Raji (cell line): Measurements from ENCODE around the gene PUM2.

Source experiments
- POLR2A ChIP-seq: IDR thresholded peaks from 2 replicates; pipeline ENCODE4 v1.6.1; 2011; ENCODE audit warnings: low read depth, low read length, control low read depth; ENCODE audit not compliant: insufficient read depth

Gene PUM2

DNA sequence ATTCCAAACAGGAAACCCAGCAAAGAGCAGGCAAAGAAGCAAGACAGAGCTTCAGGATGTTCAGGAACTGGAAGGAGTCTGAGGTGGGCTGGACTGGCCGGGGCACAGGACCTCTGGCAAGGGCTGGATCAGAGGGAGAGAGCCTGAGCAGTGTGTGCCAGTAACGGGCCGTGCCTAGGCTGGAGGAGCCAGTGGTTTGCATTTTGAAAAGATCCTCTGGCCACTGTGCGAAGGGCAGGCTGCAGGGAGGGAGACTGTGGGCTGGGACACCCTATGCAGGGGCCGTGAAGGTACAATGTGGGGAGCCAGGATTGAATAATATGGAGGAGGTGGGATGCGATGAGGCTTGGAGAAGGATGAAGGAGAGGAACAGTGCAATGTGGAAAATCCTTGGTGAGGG is 119.5 kb downstream of the PUM2 start:
- no peak for TF ChIP-seq POLR2A

DNA sequence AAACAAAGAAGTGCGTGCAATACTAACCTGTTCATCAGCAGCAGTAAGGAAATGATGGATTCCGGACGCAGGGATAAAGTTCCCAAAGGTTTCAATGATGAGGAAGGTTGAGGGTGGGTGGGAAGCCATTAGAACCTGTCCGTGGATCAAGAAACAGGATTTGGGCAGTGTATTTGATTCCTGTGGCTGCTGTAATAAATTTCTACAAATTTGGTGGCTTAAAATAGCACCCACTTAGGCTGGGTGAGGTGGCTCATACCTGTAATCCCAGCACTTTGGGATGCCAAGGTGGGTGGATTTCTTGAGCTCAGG is 120.6 kb downstream of the PUM2 start:
- TF ChIP-seq POLR2A: no peak

DNA sequence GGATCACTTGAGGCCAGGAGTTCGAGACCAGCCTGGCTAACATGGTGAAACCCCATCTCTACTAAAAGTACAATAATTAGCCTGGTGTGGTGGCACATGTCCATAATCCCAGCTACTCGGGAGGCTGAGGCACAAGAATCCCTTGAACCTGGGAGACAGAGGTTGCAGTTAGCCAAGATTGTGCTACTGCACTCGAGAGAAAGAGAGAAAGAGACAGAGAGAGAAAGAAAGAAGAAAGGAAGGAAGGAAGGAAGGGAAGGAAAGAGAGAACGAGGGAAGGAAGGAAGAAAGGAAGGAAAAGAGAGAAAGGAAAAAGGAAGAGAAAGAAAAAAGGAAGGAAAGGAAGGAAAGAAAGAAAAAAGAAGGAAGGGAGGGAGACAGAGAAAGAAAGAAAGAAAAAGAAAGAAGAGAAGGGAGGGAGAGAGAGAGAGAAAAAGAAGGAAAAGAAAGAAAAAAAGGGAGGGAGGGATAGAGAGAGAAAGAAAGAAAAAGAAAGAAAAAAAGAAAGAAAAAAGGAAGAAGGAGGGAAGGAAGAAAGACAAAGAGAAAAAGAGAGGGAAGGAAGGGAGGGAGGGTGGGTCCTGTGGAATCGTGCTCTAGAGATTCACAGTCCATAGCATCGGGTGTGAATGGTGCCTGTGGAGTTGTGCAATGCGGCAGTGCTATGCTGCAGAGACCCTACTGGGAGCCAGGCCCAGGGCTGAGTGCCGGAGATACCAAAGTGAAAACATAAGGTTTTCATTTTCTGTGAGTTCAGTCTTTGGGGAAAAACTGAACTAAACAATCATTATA is 121.1 kb downstream of the PUM2 start:
- no peak for TF ChIP-seq POLR2A

DNA sequence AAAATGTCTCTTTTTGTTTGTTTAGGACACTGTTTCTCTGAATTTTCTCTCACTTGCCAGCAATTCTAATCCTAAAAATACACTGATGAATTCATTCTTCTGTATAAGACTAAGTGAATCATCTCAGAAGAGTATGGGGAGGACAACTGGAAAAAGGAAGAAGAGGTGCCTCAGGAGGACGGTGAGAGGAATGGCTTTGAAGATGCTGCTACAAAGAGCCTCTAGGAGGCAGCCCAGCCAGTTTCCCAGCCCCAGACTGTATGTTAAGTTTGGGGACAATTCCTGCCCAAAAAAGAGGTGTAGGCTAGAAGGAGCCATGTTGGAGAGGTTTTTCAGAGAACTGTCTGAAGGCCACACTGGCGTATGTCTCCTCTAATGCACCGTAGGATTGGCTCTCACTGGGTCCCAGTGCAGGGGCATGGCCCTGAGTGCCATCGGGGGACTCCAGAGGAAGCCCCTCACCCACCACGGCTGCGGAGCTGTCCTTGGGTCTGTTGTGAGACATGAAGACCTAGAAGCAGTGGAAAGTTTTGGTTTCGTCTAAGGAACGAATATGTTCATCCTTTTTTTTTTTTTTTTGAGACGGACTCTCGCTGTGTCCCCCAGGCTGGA is 122.6 kb downstream of the PUM2 start:
- TF ChIP-seq POLR2A: no peak

DNA sequence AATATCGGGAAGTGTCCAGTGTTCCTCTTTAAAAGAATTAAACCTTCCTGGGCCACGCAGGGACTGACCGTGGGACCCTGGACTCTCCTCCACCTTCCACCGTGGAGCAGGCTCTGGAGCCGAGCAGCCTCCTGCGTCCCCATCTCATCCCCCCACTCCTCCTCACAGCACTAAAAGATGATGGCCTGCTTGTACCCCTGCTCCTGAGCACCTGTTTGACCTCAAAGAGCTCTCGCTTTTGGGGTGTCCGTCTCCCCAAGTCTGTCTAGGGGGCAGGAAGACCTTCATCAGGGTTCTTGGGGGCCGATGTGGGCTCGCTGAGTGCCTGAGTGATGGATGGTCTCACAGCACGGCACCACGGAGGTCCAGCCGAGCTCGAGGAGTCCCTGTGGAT is 124.5 kb downstream of the PUM2 start:
- TF ChIP-seq POLR2A: no peak

DNA sequence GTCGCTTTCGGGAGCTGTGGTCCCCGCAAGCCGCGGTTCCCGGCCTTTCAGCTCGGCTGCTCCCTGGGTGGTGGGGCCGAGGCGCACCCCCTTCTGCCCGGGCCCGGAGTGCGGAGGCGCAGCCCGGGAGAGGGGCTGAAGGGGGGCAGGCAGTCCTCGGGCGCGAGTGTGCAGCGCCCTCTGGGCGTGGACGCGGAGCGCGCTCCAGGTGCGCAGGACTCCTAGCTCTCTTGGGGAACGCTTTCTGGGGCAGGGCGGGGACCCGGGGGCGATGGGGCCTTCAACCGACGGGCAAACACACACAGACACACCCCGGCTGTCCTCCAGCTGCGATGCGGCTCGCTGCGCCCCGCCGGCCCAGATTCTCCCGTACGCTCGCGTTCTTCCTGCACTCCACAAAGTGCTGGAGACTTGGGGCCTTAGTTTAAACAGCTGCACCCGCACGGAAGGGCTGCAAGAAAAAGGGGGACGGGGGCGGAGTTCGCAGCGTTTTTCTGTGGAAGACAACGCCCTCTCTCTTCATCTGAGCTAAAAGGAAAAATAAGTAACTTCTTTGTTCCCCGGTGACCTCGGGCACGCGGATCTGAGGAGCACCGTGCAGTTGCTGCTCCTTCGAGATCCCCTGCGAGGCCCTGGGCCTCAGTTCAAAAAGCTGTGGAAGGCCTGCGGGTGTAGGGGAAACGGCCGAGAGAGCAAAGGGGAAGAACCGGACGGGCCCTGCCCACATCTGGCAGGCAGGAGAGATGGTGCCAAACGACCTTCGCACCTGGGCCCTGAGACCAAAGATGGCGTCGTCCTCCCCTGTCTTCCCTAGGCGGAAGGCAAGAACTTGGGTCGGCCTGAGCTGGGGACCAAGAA is 125.1 kb downstream of the PUM2 start:
- no peak for TF ChIP-seq POLR2A

DNA sequence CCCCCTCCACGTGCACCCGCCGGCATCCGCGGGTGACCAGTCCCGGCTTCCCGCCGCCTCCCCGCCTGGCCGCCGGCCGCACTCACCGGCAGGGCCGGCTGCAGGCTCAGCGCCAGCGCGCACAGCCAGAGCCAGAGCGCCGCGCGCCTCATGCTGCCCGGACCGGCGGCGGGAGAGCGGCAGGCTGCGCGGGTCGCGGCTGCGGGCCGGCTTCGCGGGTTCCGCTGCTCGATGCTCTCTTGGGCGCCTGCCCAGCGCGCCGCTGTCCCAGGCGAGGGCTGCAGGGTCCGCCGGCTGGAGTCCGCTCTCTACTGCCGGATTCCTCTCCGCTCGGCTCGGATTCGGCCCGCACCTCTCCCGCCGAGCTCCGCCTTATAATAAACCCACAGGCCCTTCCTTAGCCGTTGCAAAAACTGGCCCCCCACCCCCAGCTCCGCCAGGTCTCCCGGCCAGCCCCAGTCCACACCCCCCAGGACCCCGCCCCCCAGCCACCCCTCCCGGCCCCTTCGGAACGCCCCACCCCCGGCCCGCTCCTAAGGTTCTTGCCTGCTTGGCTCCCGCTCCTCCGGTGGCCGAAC is 125.8 kb downstream of the PUM2 start, which contains the start of gene SDC1:
SDC1 (minus strand) TSS at position 415 of the 578 bp plus-strand sequence; CDS start at position 152, 263 bp downstream.
- TF ChIP-seq POLR2A: no peak

DNA sequence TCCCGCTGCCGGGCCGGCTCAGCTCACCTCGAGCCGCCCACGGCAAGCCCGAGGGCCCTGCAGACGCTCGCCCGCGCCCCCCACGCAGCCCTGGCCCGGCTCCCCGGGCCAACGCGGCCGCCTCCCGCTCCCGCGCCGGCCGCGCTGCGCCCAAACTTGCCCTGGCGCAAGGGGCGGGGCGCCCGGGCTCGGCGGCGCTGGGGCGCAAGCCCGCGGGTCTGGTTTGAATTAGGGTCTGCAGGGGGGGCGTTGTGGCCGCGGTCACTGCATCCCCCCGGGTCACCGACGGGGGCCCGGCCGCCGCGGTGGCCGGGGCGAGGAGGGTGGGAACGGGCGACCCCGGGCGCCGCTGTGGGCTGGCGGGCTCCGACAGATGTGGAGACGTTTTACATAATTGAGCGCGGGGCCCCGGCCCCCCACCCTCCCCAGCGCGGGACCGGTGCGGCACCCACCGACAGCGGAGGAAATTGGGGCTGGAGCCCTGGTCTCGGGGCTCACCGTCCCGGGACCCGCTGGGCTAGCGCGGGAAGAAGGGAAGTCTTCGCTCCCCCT is 126.4 kb downstream of the PUM2 start:
- TF ChIP-seq POLR2A: no peak

DNA sequence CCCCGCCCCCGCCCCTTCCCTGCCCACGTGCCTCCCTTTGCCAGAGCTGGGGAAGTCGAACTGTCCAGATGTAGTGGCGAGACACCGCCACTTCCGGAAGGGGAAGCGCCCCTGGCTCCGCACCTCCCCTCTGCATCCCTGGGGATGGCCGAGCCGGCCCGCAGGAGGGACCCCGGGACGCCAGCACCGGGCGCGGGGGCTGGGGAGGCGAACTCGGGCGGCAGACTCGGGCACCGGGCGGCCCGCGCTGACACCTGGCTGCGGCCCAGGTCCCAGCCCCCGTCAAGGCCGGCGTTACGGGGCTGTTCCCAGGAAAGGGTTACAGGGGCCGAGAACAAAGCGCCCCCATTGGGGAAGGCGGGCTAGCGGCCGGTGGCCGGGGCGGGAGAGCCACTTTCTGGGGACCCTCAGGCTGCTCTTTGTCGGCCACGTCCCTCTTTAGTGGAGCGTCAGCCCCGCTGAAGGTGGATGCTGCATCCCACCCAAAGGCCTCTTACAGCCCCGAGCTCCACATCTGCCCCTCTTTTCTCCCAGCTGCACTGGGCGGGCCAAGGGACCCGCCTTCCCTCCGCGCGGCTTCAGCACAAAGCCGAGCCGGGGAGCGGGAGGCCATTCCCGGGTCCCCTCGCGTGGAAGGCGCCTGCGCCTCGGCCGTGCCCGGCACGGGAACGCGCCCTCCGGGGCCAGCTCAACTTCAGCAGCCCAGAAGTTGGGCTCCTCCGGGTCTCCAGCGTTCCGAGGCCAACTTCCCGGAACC is 127.1 kb downstream of the PUM2 start:
- no peak for TF ChIP-seq POLR2A

DNA sequence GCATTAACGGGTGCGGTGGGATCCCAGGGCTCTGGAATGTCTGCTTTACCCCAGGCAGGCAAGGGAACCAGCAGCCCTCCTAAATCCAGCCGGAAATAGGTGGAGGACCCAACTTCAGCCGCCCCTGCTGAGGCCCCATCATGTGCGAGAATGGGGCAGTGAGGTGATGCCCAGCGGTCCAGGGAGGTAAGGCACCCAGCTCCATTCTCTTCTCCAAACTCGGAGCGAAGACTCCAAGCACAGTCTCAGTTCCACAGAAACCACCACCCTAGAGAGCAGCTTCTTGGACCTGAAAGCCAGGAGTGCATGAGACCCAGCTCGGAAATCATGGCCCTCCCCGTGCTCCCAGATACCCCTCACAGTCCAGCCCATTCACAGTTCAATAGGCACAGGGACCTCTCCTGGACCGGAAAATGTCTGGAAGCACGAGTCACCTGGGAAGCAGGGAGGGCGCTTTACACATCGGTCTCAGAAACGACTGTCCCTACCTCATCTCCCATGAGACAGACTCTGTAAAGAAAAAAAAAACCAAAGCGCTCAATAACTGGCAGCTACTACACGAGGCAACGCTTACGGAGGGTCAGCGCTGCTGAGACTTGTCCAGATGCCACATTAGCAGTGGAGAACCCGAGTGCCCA is 127.8 kb downstream of the PUM2 start:
- no peak for TF ChIP-seq POLR2A

DNA sequence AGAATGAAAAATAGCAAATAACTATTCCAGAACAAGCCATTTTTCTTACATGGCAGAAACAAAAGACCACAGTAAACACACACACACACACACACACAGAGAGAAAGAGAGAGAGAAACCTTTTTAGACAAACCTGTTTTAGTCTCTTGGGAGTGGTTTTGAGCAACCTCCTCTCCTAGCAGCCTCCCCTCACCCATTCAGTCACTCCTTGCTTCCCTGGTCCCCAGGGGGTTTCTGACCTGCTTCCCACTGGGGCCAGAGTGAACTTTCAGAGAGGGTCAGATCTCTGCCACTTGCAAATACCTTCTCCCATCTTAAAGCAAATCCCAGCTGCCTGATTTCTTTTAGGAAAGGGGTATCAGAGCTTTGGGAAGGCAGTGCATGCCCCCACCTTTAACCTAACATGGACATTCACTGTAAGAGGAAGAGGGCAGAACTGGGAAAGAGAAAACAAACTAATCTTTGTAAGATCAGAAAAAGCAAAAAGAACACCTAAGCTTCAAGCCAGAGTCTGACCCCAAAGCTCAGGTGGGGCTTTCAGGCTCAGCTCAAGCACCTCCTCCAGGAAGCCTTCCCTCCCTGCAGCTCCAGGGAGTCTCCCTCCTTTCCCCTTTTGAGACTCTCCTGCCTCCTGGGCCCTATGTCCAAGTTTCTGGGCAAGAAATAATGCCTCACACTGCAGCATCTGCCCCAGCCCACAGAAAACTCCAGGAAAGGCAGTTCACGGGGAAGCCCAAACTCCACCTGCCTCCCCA is 128.5 kb downstream of the PUM2 start:
- no peak for TF ChIP-seq POLR2A

DNA sequence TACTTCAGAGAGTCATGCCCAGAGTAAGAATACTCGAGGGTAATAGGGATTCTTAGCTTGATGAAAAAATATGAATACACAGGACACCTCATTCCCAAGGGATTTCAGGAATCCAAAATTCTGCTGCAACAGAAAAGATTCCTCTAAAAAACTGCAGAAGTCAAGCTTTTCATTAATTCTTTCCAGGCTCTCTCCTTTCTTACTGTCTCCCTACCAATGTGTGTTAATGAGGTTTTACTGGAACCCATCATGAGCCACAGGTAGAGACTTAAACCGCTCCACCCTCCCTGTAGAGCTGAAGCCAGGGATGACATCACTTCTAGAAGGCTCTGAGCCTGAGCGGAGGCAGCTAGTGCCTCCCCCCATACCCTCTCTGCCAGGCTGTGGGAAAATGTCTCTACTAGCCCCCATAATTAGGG is 129.1 kb downstream of the PUM2 start:
- TF ChIP-seq POLR2A: no peak

DNA sequence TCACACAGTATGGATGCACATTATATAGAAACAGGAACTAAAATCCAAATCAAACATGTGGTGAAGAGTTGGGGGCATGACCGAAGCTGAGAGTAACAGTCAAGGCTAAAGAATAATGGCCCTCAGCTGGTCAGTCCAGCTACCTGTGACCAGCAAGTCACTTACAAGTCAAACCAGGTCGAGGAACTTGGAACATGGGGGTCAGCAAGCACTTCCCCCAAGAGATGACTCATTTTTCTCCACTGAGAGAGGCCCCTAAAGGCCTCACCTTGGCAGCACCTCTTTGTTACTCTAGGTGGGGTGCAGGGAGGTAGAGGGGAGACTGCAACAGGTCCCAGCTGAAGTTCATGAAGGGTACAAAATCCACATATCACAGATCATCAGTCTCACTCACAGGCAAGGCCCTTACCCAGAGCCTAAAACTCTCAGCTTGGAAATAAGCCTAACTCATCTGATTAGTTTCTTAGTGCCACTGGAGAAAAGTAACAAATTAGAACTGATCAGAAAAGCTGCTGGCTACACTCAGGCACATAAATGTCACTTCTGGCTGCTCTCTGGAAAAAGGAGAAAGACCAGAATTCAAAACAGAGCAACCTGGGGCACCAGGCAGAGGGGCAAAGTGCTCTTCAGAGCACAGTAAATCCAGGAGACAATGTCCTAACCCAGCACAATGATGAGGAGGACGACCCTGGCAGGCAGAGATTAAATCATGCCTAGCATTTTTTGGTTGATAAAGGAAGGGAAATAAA is 129.7 kb downstream of the PUM2 start:
- TF ChIP-seq POLR2A: no peak
